ENCODE measurements around the gene KCNN4.
A peak's percentile ranks its signal among the peaks of the same experiment; 100 is the strongest.
"Not testable (repeated sequence)": the region's sequence is repeated elsewhere in the genome, so short reads cannot be mapped to it uniquely, and the experiment has no call there.

Gene KCNN4

GRCh38 chr19:43780706-43781525 lies at the start of gene KCNN4:
Gene KCNN4, minus strand, starts transcription at chr19:43780973. Its CDS starts 112 bp downstream, at chr19:43780861.
- TF ChIP-seq JUND (IDR thresholded peaks at IDR 0.05; ENCODE audit: low read depth) = no peak
- in situ Hi-C loops (cut with HindIII; ENCODE audit: low pct_unique_long_range_greater_than_20kb, low sequenced_read_pairs) = no loop called here
- no peak for DNase-seq (ENCODE audit: low read depth in 1 of 2, low spot score in 1 of 2)

GRCh38 chr19:43826787-43827754 lies 46.3 kb upstream of the KCNN4 start, which contains the start of gene ZNF283:
Gene ZNF283, plus strand, starts transcription at chr19:43827321. Its CDS starts 6,184 bp downstream, at chr19:43833505.
- no peak for TF ChIP-seq JUND (IDR thresholded peaks at IDR 0.05; ENCODE audit: low read depth)
- in situ Hi-C loops (cut with HindIII; ENCODE audit: low pct_unique_long_range_greater_than_20kb, low sequenced_read_pairs) = no loop called here
- peak; percentile 76 to 94 for DNase-seq (ENCODE audit: low read depth in 1 of 2, low spot score in 1 of 2)

GRCh38 chr19:43824572-43824971 lies 43.8 kb upstream of the KCNN4 start:
- DNase-seq (ENCODE audit: low read depth in 1 of 2, low spot score in 1 of 2); in situ Hi-C loops (cut with HindIII; ENCODE audit: low pct_unique_long_range_greater_than_20kb, low sequenced_read_pairs): not testable (repeated sequence)

GRCh38 chr19:43823856-43824255 lies 43.1 kb upstream of the KCNN4 start:
- in situ Hi-C loops (cut with HindIII; ENCODE audit: low pct_unique_long_range_greater_than_20kb, low sequenced_read_pairs); DNase-seq (ENCODE audit: low read depth in 1 of 2, low spot score in 1 of 2): not testable (repeated sequence)

GRCh38 chr19:43820884-43821215 lies 40.1 kb upstream of the KCNN4 start:
- in situ Hi-C loops (cut with HindIII; ENCODE audit: low pct_unique_long_range_greater_than_20kb, low sequenced_read_pairs) = no loop called here
- DNase-seq (ENCODE audit: low read depth in 1 of 2, low spot score in 1 of 2) = no peak
- TF ChIP-seq JUND (IDR thresholded peaks at IDR 0.05; ENCODE audit: low read depth) = no peak

GRCh38 chr19:43820098-43820883 lies 39.5 kb upstream of the KCNN4 start:
- DNase-seq (ENCODE audit: low read depth in 1 of 2, low spot score in 1 of 2) = no peak
- in situ Hi-C loops (cut with HindIII; ENCODE audit: low pct_unique_long_range_greater_than_20kb, low sequenced_read_pairs) = no loop called here

GRCh38 chr19:43818500-43818899 lies 37.7 kb upstream of the KCNN4 start:
- no peak for TF ChIP-seq JUND (IDR thresholded peaks at IDR 0.05; ENCODE audit: low read depth)
- in situ Hi-C loops (cut with HindIII; ENCODE audit: low pct_unique_long_range_greater_than_20kb, low sequenced_read_pairs) = no loop called here
- peak in 1 of 2 experiments; percentile 39 for DNase-seq (ENCODE audit: low read depth in 1 of 2, low spot score in 1 of 2)

More at GRCh38 chr19:43820098-43820883, 39.5 kb upstream of the KCNN4 start:
- no peak for TF ChIP-seq JUND (IDR thresholded peaks at IDR 0.05; ENCODE audit: low read depth)

GRCh38 chr19:43817454-43817853 lies 36.7 kb upstream of the KCNN4 start:
- DNase-seq (ENCODE audit: low read depth in 1 of 2, low spot score in 1 of 2); in situ Hi-C loops (cut with HindIII; ENCODE audit: low pct_unique_long_range_greater_than_20kb, low sequenced_read_pairs): not testable (repeated sequence)

- DNase-seq (ENCODE audit: low read depth in 1 of 2, low spot score in 1 of 2) = no peak
- in situ Hi-C loops (cut with HindIII; ENCODE audit: low pct_unique_long_range_greater_than_20kb, low sequenced_read_pairs) = no loop called here
- no peak for TF ChIP-seq JUND (IDR thresholded peaks at IDR 0.05; ENCODE audit: low read depth)
Measured at GRCh38 chr19:43814663-43815352, 34.0 kb upstream of the KCNN4 start.

GRCh38 chr19:43812688-43813087 lies 31.9 kb upstream of the KCNN4 start:
- no peak for TF ChIP-seq JUND (IDR thresholded peaks at IDR 0.05; ENCODE audit: low read depth)
- in situ Hi-C loops (cut with HindIII; ENCODE audit: low pct_unique_long_range_greater_than_20kb, low sequenced_read_pairs) = no loop called here
- DNase-seq (ENCODE audit: low read depth in 1 of 2, low spot score in 1 of 2) = no peak

GRCh38 chr19:43812259-43812658 lies 31.5 kb upstream of the KCNN4 start:
- in situ Hi-C loops (cut with HindIII; ENCODE audit: low pct_unique_long_range_greater_than_20kb, low sequenced_read_pairs) = no loop called here
- no peak for TF ChIP-seq JUND (IDR thresholded peaks at IDR 0.05; ENCODE audit: low read depth)
- no peak for DNase-seq (ENCODE audit: low read depth in 1 of 2, low spot score in 1 of 2)

GRCh38 chr19:43811837-43812236 lies 31.1 kb upstream of the KCNN4 start:
- in situ Hi-C loops (cut with HindIII; ENCODE audit: low pct_unique_long_range_greater_than_20kb, low sequenced_read_pairs) = no loop called here
- no peak for DNase-seq (ENCODE audit: low read depth in 1 of 2, low spot score in 1 of 2)
- no peak for TF ChIP-seq JUND (IDR thresholded peaks at IDR 0.05; ENCODE audit: low read depth)

Measured in T47D (cell line).